HEK293 (cell line): Measurements from ENCODE around the gene TTC7B.

Experiments
- CTCF ChIA-PET: fragments of 350-600 bp; formaldehyde crosslinking; extraction: SDS; loops from one replicate; lab custom pipeline; 2021; ENCODE audit warnings: antibody characterized with exemption; lab: Yijun Ruan, JAX
- POLR2A ChIA-PET: fragments of 300-600 bp; formaldehyde crosslinking; extraction: SDS; loops from one replicate; lab custom pipeline; 2020; ENCODE audit warnings: antibody characterized with exemption, inconsistent platforms; lab: Yijun Ruan, JAX
- H3K27ac ChIP-seq: fragments of 200-500 bp; sonication (Bioruptor generic); 2 replicates; pipeline ENCODE4 v1.5.1; 2014; ENCODE audit warnings: low read depth, low read length, control low read depth, inconsistent platforms; ENCODE audit errors: extremely low read depth
- H3K36me3 ChIP-seq, 2 experiments: fragments of 200-500 bp in 1 of 2; sonication (Bioruptor generic) in 1 of 2; 1 replicate in 1 of 2; 2 replicates in 1 of 2; pipeline ENCODE4 v1.5.1; 2014 to 2017; ENCODE audit warnings: inconsistent platforms in 2 of 2, low read length in 2 of 2; ENCODE audit not compliant: control insufficient read depth in 2 of 2, insufficient read depth in 1 of 2
- H3K4me1 ChIP-seq: fragments of 200-500 bp; sonication (Bioruptor generic); 2 replicates; pipeline ENCODE4 v1.5.1; 2014; ENCODE audit warnings: mild to moderate bottlenecking, low read length, inconsistent platforms; ENCODE audit not compliant: control insufficient read depth, insufficient read depth
- H3K4me3 ChIP-seq: 2 replicates; pipeline ENCODE4 v1.5.1; 2011; ENCODE audit warnings: low read depth, mild to moderate bottlenecking, control low read depth, low read length, moderate library complexity
- H3K9me3 ChIP-seq: fragments of 200-500 bp; sonication (Bioruptor generic); 2 replicates; pipeline ENCODE4 v1.5.1; 2014; ENCODE audit warnings: low read depth, low read length, inconsistent platforms; ENCODE audit not compliant: control insufficient read depth, insufficient read depth
- EGR2 ChIP-seq: fragments of 450-650 bp; formaldehyde crosslinking; IDR thresholded peaks from 2 replicates; pipeline ENCODE4 v1.5.1; 2016; ENCODE audit warnings: low read depth, missing biosample characterization, missing genetic modification characterization
- GLIS2 ChIP-seq: fragments of 450-650 bp; formaldehyde crosslinking; IDR thresholded peaks from 2 replicates; pipeline ENCODE4 v1.5.1; 2016; ENCODE audit warnings: missing biosample characterization, missing genetic modification characterization
- SALL2 ChIP-seq: fragments of 450-650 bp; formaldehyde crosslinking; IDR thresholded peaks from 2 replicates; pipeline ENCODE4 v1.5.0; 2017; ENCODE audit warnings: missing biosample characterization, mild to moderate bottlenecking, missing genetic modification characterization, borderline replicate concordance
- SP2 ChIP-seq: fragments of 450-650 bp; formaldehyde crosslinking; IDR thresholded peaks from 2 replicates; pipeline ENCODE4 v1.5.1; 2016; ENCODE audit warnings: missing biosample characterization, missing genetic modification characterization
- YY1 ChIP-seq: fragments of 450-650 bp; formaldehyde crosslinking; IDR thresholded peaks from 2 replicates; pipeline ENCODE4 v1.5.1; 2018; ENCODE audit warnings: missing biosample characterization, missing genetic modification characterization
- ZFHX2 ChIP-seq: fragments of 450-650 bp; formaldehyde crosslinking; conservative IDR thresholded peaks from 2 replicates; pipeline ENCODE4 v1.5.1; 2016; ENCODE audit warnings: missing biosample characterization, missing genetic modification characterization
- ZNF138 ChIP-seq: fragments of 450-650 bp; formaldehyde crosslinking; IDR thresholded peaks from 2 replicates; pipeline ENCODE4 v1.5.1; 2016; ENCODE audit warnings: missing biosample characterization, missing genetic modification characterization, borderline replicate concordance
- ZNF146 ChIP-seq: fragments of 450-650 bp; formaldehyde crosslinking; IDR thresholded peaks from 2 replicates; pipeline ENCODE4 v1.5.1; 2016; ENCODE audit warnings: missing biosample characterization, missing genetic modification characterization
- ZNF174 ChIP-seq: fragments of 450-650 bp; formaldehyde crosslinking; IDR thresholded peaks from 2 replicates; pipeline ENCODE4 v1.5.0; 2017; ENCODE audit warnings: missing biosample characterization, mild to moderate bottlenecking, missing genetic modification characterization
- ZNF18 ChIP-seq: fragments of 450-650 bp; formaldehyde crosslinking; IDR thresholded peaks from 2 replicates; pipeline ENCODE4 v1.5.1; 2016; ENCODE audit warnings: missing biosample characterization, missing genetic modification characterization
- ZNF248 ChIP-seq: fragments of 450-650 bp; formaldehyde crosslinking; IDR thresholded peaks from 2 replicates; pipeline ENCODE4 v1.5.1; 2017; ENCODE audit warnings: missing biosample characterization, missing genetic modification characterization
- ZNF302 ChIP-seq: fragments of 450-650 bp; formaldehyde crosslinking; IDR thresholded peaks from 2 replicates; pipeline ENCODE4 v1.5.1; 2016; ENCODE audit warnings: missing biosample characterization, missing genetic modification characterization, low read depth
- ZNF324 ChIP-seq: fragments of 450-650 bp; formaldehyde crosslinking; IDR thresholded peaks from 2 replicates; pipeline ENCODE4 v1.5.1; 2016; ENCODE audit warnings: missing biosample characterization, missing genetic modification characterization
- ZNF510 ChIP-seq: fragments of 450-650 bp; formaldehyde crosslinking; IDR thresholded peaks from 2 replicates; pipeline ENCODE4 v1.5.1; 2018; ENCODE audit warnings: mild to moderate bottlenecking, missing genetic modification characterization, missing biosample characterization; ENCODE audit not compliant: insufficient replicate concordance
- ZNF548 ChIP-seq: fragments of 450-650 bp; formaldehyde crosslinking; IDR thresholded peaks from 2 replicates; pipeline ENCODE4 v1.5.1; 2016; ENCODE audit warnings: missing biosample characterization, missing genetic modification characterization
- ZNF610 ChIP-seq: fragments of 450-650 bp; formaldehyde crosslinking; IDR thresholded peaks from 2 replicates; pipeline ENCODE4 v1.5.1; 2016; ENCODE audit warnings: missing biosample characterization, missing genetic modification characterization, borderline replicate concordance
- ZNF624 ChIP-seq: fragments of 450-650 bp; formaldehyde crosslinking; IDR thresholded peaks from 2 replicates; pipeline ENCODE4 v1.5.1; 2017; ENCODE audit warnings: missing biosample characterization, missing genetic modification characterization
- ZNF639 ChIP-seq: fragments of 450-650 bp; formaldehyde crosslinking; IDR thresholded peaks from 2 replicates; pipeline ENCODE4 v1.5.1; 2016; ENCODE audit warnings: missing biosample characterization, missing genetic modification characterization
- ZNF776 ChIP-seq: fragments of 450-650 bp; formaldehyde crosslinking; IDR thresholded peaks from 2 replicates; pipeline ENCODE4 v1.5.0; 2017; ENCODE audit warnings: missing biosample characterization, missing genetic modification characterization, borderline replicate concordance
- ZSCAN18 ChIP-seq: fragments of 450-650 bp; formaldehyde crosslinking; IDR thresholded peaks from 2 replicates; pipeline ENCODE4 v1.5.1; 2016; ENCODE audit warnings: missing biosample characterization, missing genetic modification characterization
- TF ChIP-seq, protein P1 (sequence below): fragments of 450-650 bp; formaldehyde crosslinking; IDR thresholded peaks from 2 replicates; pipeline ENCODE4 v1.5.1; 2016; ENCODE audit warnings: missing biosample characterization, missing genetic modification characterization
- TF ChIP-seq, protein P2 (sequence below): fragments of 450-650 bp; formaldehyde crosslinking; IDR thresholded peaks from 2 replicates; pipeline ENCODE4 v1.5.1; 2017; ENCODE audit warnings: missing biosample characterization, missing genetic modification characterization

Gene TTC7B

DNA sequence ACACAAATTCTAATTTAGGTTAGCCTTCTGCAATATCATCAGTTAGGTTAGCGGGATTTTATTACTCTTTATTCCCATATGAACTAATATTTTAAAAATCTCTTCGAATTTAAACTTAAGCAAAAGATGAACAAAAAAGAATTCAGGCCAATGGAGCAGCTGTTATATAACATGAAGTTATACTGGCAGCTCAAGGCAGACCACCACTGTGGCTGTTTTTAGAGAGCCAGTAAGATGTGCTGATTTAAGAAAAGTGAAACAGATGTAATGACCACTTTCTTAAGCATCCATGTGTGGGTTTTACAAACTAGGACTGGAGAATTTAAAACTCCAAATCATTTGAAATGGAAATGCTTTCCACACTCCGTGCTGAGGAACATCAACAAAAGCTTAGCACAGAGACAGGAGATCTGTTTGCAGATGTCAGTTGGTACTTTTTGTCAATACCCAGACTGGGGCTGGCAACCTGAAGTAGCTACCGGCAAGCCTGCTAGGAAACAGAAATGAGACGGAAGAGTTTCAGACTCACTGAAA is 164.9 kb downstream of the TTC7B start (continued):
- TF ChIP-seq GLIS2 (tag by site-specific recombination): no peak
- no peak for TF ChIP-seq ZNF248 (tag by site-specific recombination)
- no peak for TF ChIP-seq ZNF138 (tag by site-specific recombination)
- TF ChIP-seq, protein P1, sequence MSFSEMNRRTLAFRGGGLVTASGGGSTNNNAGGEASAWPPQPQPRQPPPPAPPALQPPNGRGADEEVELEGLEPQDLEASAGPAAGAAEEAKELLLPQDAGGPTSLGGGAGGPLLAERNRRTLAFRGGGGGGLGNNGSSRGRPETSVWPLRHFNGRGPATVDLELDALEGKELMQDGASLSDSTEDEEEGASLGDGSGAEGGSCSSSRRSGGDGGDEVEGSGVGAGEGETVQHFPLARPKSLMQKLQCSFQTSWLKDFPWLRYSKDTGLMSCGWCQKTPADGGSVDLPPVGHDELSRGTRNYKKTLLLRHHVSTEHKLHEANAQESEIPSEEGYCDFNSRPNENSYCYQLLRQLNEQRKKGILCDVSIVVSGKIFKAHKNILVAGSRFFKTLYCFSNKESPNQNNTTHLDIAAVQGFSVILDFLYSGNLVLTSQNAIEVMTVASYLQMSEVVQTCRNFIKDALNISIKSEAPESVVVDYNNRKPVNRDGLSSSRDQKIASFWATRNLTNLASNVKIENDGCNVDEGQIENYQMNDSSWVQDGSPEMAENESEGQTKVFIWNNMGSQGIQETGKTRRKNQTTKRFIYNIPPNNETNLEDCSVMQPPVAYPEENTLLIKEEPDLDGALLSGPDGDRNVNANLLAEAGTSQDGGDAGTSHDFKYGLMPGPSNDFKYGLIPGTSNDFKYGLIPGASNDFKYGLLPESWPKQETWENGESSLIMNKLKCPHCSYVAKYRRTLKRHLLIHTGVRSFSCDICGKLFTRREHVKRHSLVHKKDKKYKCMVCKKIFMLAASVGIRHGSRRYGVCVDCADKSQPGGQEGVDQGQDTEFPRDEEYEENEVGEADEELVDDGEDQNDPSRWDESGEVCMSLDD (tag by site-specific recombination): no peak
- TF ChIP-seq ZNF18 (tag by site-specific recombination): no peak
- no peak for TF ChIP-seq ZNF510 (tag by site-specific recombination)

- H3K27ac ChIP-seq: no peak overlapping the region
- TF ChIP-seq ZNF302 (tag by site-specific recombination): no peak
- TF ChIP-seq EGR2 (tag by site-specific recombination): peak; percentile 95
- TF ChIP-seq ZFHX2 (tag by site-specific recombination): peak; percentile 93
- H3K4me3 ChIP-seq: no peak overlapping the region
- POLR2A ChIA-PET: no interaction called here
- CTCF ChIA-PET: no interaction called here
- no peaks in the 10 kb centered on the region for H3K4me1 ChIP-seq
- no peaks in the 10 kb centered on the region for H3K9me3 ChIP-seq
- H3K36me3 ChIP-seq: peaks cover 0 to 52% of the 10 kb centered on the region in 2 experiments; a peak in 1 of 3 replicates
Observed at GRCh38 chr14:90649557-90650135, 166.6 kb downstream of the TTC7B start.

DNA sequence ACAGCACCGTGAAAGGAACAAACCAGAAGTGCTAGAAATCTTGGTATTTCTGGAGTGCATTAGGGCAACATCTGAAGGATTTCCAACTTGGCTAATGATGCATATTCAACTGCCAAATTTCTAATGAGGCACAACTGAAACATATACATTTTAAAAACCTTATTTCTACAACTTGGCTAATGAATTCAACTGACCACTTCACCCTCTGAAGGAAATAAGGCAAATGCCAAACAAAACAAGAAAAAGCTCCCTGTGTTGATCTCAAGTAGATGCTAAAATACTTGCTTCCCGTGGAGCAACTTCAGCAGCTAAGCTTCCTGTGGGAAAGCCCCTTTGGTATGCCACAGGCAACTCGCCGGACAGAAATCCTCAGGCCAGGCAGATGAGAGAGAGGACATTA is 167.1 kb downstream of the TTC7B start:
- ChIA-PET CTCF (no interaction called here), POLR2A (no interaction called here)
- H3K4me1 ChIP-seq: no peaks in the 10 kb centered on the region
- H3K4me3 ChIP-seq: no peak overlapping the region
- peaks cover under 1 to 50% of the 10 kb centered on the region in 2 experiments for H3K36me3 ChIP-seq
- no peaks in the 10 kb centered on the region for H3K9me3 ChIP-seq
- no peak overlapping the region for H3K27ac ChIP-seq
- TF ChIP-seq ZNF324 (tag by site-specific recombination): no peak
- TF ChIP-seq ZSCAN18: no peak
- no peak for TF ChIP-seq ZNF610 (tag by site-specific recombination)
- TF ChIP-seq ZNF639: no peak
- TF ChIP-seq ZNF548 (tag by site-specific recombination): no peak
- no peak for TF ChIP-seq ZNF776 (tag by site-specific recombination)
- no peak for TF ChIP-seq SP2 (tag by site-specific recombination)
- TF ChIP-seq, protein P2, sequence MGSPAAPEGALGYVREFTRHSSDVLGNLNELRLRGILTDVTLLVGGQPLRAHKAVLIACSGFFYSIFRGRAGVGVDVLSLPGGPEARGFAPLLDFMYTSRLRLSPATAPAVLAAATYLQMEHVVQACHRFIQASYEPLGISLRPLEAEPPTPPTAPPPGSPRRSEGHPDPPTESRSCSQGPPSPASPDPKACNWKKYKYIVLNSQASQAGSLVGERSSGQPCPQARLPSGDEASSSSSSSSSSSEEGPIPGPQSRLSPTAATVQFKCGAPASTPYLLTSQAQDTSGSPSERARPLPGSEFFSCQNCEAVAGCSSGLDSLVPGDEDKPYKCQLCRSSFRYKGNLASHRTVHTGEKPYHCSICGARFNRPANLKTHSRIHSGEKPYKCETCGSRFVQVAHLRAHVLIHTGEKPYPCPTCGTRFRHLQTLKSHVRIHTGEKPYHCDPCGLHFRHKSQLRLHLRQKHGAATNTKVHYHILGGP (tag by site-specific recombination): no peak
- no peak for TF ChIP-seq ZNF174
- TF ChIP-seq ZNF624 (tag by site-specific recombination): no peak
- TF ChIP-seq YY1 (tag by site-specific recombination): no peak
- TF ChIP-seq SALL2: no peak
- TF ChIP-seq ZNF146: no peak
- TF ChIP-seq, all 188 proteins: peak for 0
